GM12878 (cell line): ENCODE data around the gene PRPS2. TPM values are rescaled to one million over a fixed set of nuclear protein-coding genes. Genes with fewer than 3 reads are reported as not detected.

ENCODE experiments used
- ATAC-seq: fragments of 200-7000 bp; cut with Tn5 transposase; 3 replicates; pipeline ENCODE4 v1.9.1; 2020; ENCODE audit warnings: mild to moderate bottlenecking, moderate library complexity
- BruUV-seq: library from RNA; stranded (reverse); fragments of 400-500 nt; replicated peaks from 2 replicates; lab custom pipeline; 2021; lab: Mats Ljungman, UMichigan
- CTCF ChIA-PET: fragments of 300-600 bp; sonication (Branson Sonifier 250); formaldehyde crosslinking; extraction: SDS; loops from one replicate; lab custom pipeline; 2021; ENCODE audit warnings: inconsistent platforms; lab: Yijun Ruan, JAX
- POLR2A ChIA-PET: fragments of 350-600 bp; formaldehyde crosslinking; extraction: SDS; loops from one replicate; lab custom pipeline; 2021; ENCODE audit warnings: inconsistent platforms; lab: Charles Lee
- RAD21 ChIA-PET: fragments of 300-600 bp; sonication (Branson Sonifier 250); formaldehyde crosslinking; loops from one replicate; lab custom pipeline; 2023; ENCODE audit warnings: antibody characterized with exemption; ENCODE audit not compliant: unreplicated experiment; lab: Charles Lee
- SMC1A ChIA-PET: fragments of 300-600 bp; sonication (Branson Sonifier 250); formaldehyde crosslinking; loops from one replicate; lab custom pipeline; 2023; ENCODE audit not compliant: unreplicated experiment, uncharacterized antibody; lab: Charles Lee
- DNase-seq: peaks from one replicate; pipeline ENCODE4 v3.0.0-alpha.2; 2011; ENCODE audit warnings: low read depth, low spot score
- FAIRE-seq: peaks from 3 replicates; lab custom pipeline; 2011; peaks lifted over from hg19 to GRCh38; lab: Jason Lieb, UNC
- H2AFZ ChIP-seq: 2 replicates; pipeline ENCODE4 v1.6.0; 2011; ENCODE audit warnings: low read depth, low read length, control low read depth; ENCODE audit not compliant: control insufficient read depth
- H3K27ac ChIP-seq: 2 replicates; pipeline ENCODE4 v1.5.1; 2011; ENCODE audit warnings: control low read depth; ENCODE audit not compliant: control insufficient read depth, insufficient read depth
- H3K27me3 ChIP-seq, 2 experiments: replicated peaks in 1 of 2; 2 replicates each; pipeline versions ENCODE4 v1.6.0 to v1.6.1; 2011; ENCODE audit warnings: low read length in 1 of 2; ENCODE audit not compliant: control insufficient read depth in 2 of 2, insufficient read depth in 2 of 2
- H3K36me3 ChIP-seq, 2 experiments: 2 replicates each; pipeline ENCODE4 v1.5.1; 2011; ENCODE audit warnings: low read length in 1 of 2; ENCODE audit not compliant: control insufficient read depth in 2 of 2, insufficient read depth in 2 of 2
- H3K4me1 ChIP-seq: 2 replicates; pipeline ENCODE4 v1.6.1; 2011; ENCODE audit warnings: mild to moderate bottlenecking, low read length, moderate library complexity, mixed read lengths; ENCODE audit not compliant: control insufficient read depth, insufficient read depth
- H3K4me2 ChIP-seq: 2 replicates; pipeline ENCODE4 v1.6.0; 2011; ENCODE audit warnings: control low read depth; ENCODE audit not compliant: control insufficient read depth, insufficient read depth
- H3K4me3 ChIP-seq: fragments of 200-600 bp; sonication (generic); 2 replicates; pipeline ENCODE4 v1.5.1; 2016
- H3K79me2 ChIP-seq: 2 replicates; pipeline ENCODE4 v1.6.0; 2011; ENCODE audit warnings: low read length; ENCODE audit not compliant: control insufficient read depth, insufficient read depth
- H3K9ac ChIP-seq: 2 replicates; pipeline ENCODE4 v1.8.0; 2011; ENCODE audit warnings: low read length, control low read depth, mixed read lengths; ENCODE audit not compliant: control insufficient read depth, insufficient read depth
- H3K9me3 ChIP-seq: replicated peaks from 3 replicates; pipeline ENCODE4 v1.5.1; 2011; ENCODE audit warnings: mild to moderate bottlenecking, low read length; ENCODE audit not compliant: control insufficient read depth, insufficient read depth
- H4K20me1 ChIP-seq: 2 replicates; pipeline ENCODE4 v1.6.0; 2011; ENCODE audit not compliant: control insufficient read depth, insufficient read depth
- CBX5 ChIP-seq: sonication (generic); IDR thresholded peaks from 2 replicates; pipeline ENCODE4 v1.6.1; 2016; ENCODE audit warnings: low read depth, moderate library complexity, mild to moderate bottlenecking, inconsistent platforms
- CREB1 ChIP-seq: IDR thresholded peaks from 2 replicates; pipeline ENCODE4 v1.6.1; 2012; ENCODE audit warnings: low read depth, mild to moderate bottlenecking, inconsistent platforms
- IRF4 ChIP-seq: IDR thresholded peaks from 2 replicates; pipeline ENCODE4 v1.6.1; 2011; ENCODE audit warnings: low read depth, low read length
- NFXL1 ChIP-seq: fragments of 450-650 bp; IDR thresholded peaks from 2 replicates; pipeline ENCODE4 v1.6.1; 2017; ENCODE audit warnings: antibody characterized with exemption, mild to moderate bottlenecking, borderline replicate concordance
- NFYB ChIP-seq: IDR thresholded peaks from 2 replicates; pipeline ENCODE4 v1.6.1; 2011; ENCODE audit warnings: low read depth, mild to moderate bottlenecking, low read length, improper control_type of control experiment, moderate library complexity; ENCODE audit not compliant: insufficient read depth
- PML ChIP-seq: IDR thresholded peaks from 2 replicates; pipeline ENCODE4 v1.6.1; 2012; ENCODE audit warnings: low read length, inconsistent platforms
- POLR2AphosphoS5 ChIP-seq: IDR thresholded peaks from 2 replicates; pipeline ENCODE4 v1.6.1; 2011; ENCODE audit warnings: mild to moderate bottlenecking, low read length, inconsistent platforms
- RCOR1 ChIP-seq: conservative IDR thresholded peaks from 2 replicates; pipeline ENCODE4 v1.6.1; 2012; ENCODE audit warnings: low read depth, low read length, improper control_type of control experiment
- SIN3A ChIP-seq: IDR thresholded peaks from 2 replicates; pipeline ENCODE4 v1.6.1; 2012; ENCODE audit warnings: low read depth, low read length, improper control_type of control experiment
- SMARCA5 ChIP-seq: fragments of 450-650 bp; IDR thresholded peaks from 2 replicates; pipeline ENCODE4 v1.6.1; 2017; ENCODE audit warnings: mild to moderate bottlenecking
- SP1 ChIP-seq: IDR thresholded peaks from one replicate; pipeline ENCODE4 v1.6.1; 2011; ENCODE audit warnings: low read depth, low read length
- SREBF2 ChIP-seq: IDR thresholded peaks from 2 replicates; pipeline ENCODE4 v1.6.1; 2012; ENCODE audit warnings: mild to moderate bottlenecking, low read length
- SUPT20H ChIP-seq: IDR thresholded peaks from 2 replicates; pipeline ENCODE4 v1.6.1; 2011; ENCODE audit warnings: low read depth, mild to moderate bottlenecking, low read length, moderate library complexity, borderline replicate concordance; ENCODE audit not compliant: control insufficient read depth
- ZBED1 ChIP-seq: IDR thresholded peaks from 2 replicates; pipeline ENCODE4 v1.6.1; 2016; ENCODE audit warnings: borderline replicate concordance
- WGBS: methylation state at CpG from one replicate; pipeline ENCODE4 v1.1.6; 2016; ENCODE audit warnings: low lambda C conversion rate; ENCODE audit not compliant: insufficient replicate concordance, insufficient coverage; ENCODE audit errors: missing lambda C conversion rate; 5-methylcytosine and 5-hydroxymethylcytosine counted together
- in situ Hi-C: fragments of 300-500 bp; cut with MboI; formaldehyde crosslinking; loops from 9 replicates; pipeline ENCODE4 v1.14.3; 2018; ENCODE audit warnings: mixed read lengths
- intact Hi-C: fragments of 100-400 bp; cut with micrococcal nuclease; formaldehyde crosslinking; loops from one replicate; pipeline ENCODE4 v1.14.2; 2022; ENCODE audit not compliant: unreplicated experiment
- polyA plus RNA-seq, 11 experiments: library from polyadenylated mRNA; depleted of rRNA in 4 of 11; unstranded in 6 of 11; stranded (reverse) in 5 of 11; fragments of >200 nt; fragmentation: Nextera tagmentation in 4 of 11; fragmentation: Illumina TruSeq in 1 of 11; extraction: Ambion mirVana in 4 of 11; extraction: Trizol in 1 of 11; gene quantifications; 1 replicate in 1 of 11; 2 replicates in 10 of 11; pipeline versions ENCODE4 v1.2.1 to v1.2.3, GENCODE V29; 2011 to 2016; ENCODE audit warnings: inconsistent platforms in 2 of 11, missing spikeins in 2 of 11, low read depth in 1 of 11
- total RNA-seq, 4 experiments: library from RNA; depleted of rRNA in 3 of 4; stranded (reverse); fragments of >200 nt in 3 of 4; fragmentation: Illumina TruSeq in 1 of 4; extraction: Trizol in 1 of 4; gene quantifications; 2 replicates each; pipeline versions ENCODE4 v1.2.1 to v1.2.3, GENCODE V29; 2013 to 2021
- TF ChIP-seq, protein P1 (sequence below): fragments of 450-650 bp; IDR thresholded peaks from 2 replicates; pipeline ENCODE4 v1.6.1; 2014; ENCODE audit warnings: mild to moderate bottlenecking
- TF ChIP-seq, protein P2 (sequence below): IDR thresholded peaks from 2 replicates; pipeline ENCODE4 v1.6.1; 2012; ENCODE audit warnings: low read depth, low read length, improper control_type of control experiment

The PRPS2 gene
- total and polyA plus RNA-seq, 10 of the 15 experiments (the other 5 are each of a cell fraction or from before 2014, with no cell fraction given) = 44.1 to 102 (median 58.2) TPM

DNA sequence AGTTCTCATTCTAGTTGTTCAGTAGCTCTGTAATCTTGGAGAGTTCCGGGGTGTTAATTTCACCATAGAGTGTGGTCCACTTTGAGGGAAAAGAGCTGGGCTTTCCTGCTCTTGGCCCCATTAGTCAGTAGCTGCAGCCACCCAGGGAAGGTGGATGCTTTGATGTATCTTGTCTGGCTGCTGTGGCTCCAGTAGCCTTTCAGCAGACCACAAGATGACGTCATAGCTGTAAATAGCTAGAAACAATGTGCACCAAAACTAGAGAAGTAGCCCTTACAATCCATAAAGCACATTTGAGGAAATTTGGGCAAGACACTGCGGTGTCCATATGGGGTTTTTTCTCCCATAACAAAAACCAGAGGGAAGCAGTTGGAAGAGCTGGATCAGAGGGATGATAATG is 32.9 kb upstream of the PRPS2 start (continued):
- TF ChIP-seq PML (no peak), NFXL1 (no peak)
- TF ChIP-seq, all 136 proteins: peak for 3

DNA sequence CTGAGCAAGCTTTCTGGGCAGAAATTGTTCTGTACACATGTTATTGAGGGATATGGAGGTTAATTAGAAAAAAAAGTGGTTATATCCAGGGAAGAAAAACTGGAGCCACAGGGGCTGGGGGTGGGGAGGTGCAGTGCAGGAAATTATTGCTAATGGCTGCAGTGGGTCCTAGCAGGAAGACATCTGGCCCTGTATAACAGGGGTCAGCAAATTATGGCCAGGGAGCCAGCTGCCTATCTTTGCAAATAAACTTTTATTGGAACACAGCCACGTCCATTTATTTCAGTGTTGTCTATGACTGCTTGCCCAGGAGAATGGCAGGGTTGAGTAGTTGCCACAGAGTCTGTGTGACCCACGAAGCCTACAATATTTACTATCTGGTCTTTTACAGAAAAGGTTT is 23.4 kb upstream of the PRPS2 start:
- RAD21 ChIA-PET = interaction anchor here (1.3 kb wide), 1 partner anchor 133 kb away, joined by 4 read pairs; no protein-coding TSS in a partner anchor
- in situ Hi-C loops = no loop called here
- SMC1A ChIA-PET = interaction anchor here (1.0 kb wide), 1 partner anchor 19 kb away, joined by 3 read pairs; no protein-coding TSS in a partner anchor
- Histone ChIP-seq H3K4me3 (no peak overlapping the region), H3K79me2 (no peaks in the 10 kb centered on the region), H3K36me3 (no peaks in the 10 kb centered on the region), H3K9me3 (no peaks in the 10 kb centered on the region), H3K9ac (no peak overlapping the region), H3K4me1 (no peaks in the 10 kb centered on the region), H3K27me3 (peaks cover 0 to 8% of the 10 kb centered on the region in 2 experiments; a peak in 2 of 4 replicates), H3K27ac (no peak overlapping the region), H3K4me2 (no peak overlapping the region)
- FAIRE-seq = no peak
- CTCF ChIA-PET = interaction anchor here (1.0 to 5.9 kb wide), 5 partner anchors 8 to 138 kb away, joined by 3 to 44 read pairs (median 8); no protein-coding TSS in a partner anchor
- no TSS peak for BruUV-seq
- intact Hi-C loops = no loop called here
- 4% methylated on average over 2 of the region's 2 CpGs for WGBS
- no peak for DNase-seq
- no peak for ATAC-seq
- POLR2A ChIA-PET = no interaction called here
- TF ChIP-seq CBX5 (no peak), NFYB (no peak), SUPT20H (no peak), ZBED1 (no peak), SP1 (no peak), SMARCA5 (no peak), CREB1 (no peak), SREBF2 (no peak), POLR2AphosphoS5 (no peak), RCOR1 (no peak), SIN3A (no peak), IRF4 (no peak)
- TF ChIP-seq, protein P1, sequence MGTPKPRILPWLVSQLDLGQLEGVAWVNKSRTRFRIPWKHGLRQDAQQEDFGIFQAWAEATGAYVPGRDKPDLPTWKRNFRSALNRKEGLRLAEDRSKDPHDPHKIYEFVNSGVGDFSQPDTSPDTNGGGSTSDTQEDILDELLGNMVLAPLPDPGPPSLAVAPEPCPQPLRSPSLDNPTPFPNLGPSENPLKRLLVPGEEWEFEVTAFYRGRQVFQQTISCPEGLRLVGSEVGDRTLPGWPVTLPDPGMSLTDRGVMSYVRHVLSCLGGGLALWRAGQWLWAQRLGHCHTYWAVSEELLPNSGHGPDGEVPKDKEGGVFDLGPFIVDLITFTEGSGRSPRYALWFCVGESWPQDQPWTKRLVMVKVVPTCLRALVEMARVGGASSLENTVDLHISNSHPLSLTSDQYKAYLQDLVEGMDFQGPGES = no peak
- TF ChIP-seq, protein P2, sequence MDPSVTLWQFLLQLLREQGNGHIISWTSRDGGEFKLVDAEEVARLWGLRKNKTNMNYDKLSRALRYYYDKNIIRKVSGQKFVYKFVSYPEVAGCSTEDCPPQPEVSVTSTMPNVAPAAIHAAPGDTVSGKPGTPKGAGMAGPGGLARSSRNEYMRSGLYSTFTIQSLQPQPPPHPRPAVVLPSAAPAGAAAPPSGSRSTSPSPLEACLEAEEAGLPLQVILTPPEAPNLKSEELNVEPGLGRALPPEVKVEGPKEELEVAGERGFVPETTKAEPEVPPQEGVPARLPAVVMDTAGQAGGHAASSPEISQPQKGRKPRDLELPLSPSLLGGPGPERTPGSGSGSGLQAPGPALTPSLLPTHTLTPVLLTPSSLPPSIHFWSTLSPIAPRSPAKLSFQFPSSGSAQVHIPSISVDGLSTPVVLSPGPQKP = no peak
- TF ChIP-seq, all 136 proteins: peak for 0
- H4K20me1 ChIP-seq = no peaks in the 10 kb centered on the region
- no peak overlapping the region for H2AFZ ChIP-seq
